PC-3 (cell line): ENCODE measurements around the gene DPEP1.

Source experiments
- EZH2 ChIP-seq: fragments of 300-600 bp; sonication (generic); IDR thresholded peaks from one replicate; pipeline ENCODE4 v1.6.1; 2017; ENCODE audit warnings: antibody characterized with exemption, mild to moderate bottlenecking, low read length; ENCODE audit not compliant: unreplicated experiment
- EZH2phosphoT487 ChIP-seq: fragments of 300-600 bp; sonication (generic); IDR thresholded peaks from 2 replicates; pipeline ENCODE4 v1.6.1; 2018; ENCODE audit warnings: mild to moderate bottlenecking, antibody characterized with exemption, low read length, borderline replicate concordance
- TF ChIP-seq, protein P1 (sequence below): fragments of 300-600 bp; sonication (generic); conservative IDR thresholded peaks from 2 replicates; pipeline ENCODE4 v1.5.1; 2017; ENCODE audit warnings: antibody characterized with exemption, low read depth, mild to moderate bottlenecking, low read length

DNA sequence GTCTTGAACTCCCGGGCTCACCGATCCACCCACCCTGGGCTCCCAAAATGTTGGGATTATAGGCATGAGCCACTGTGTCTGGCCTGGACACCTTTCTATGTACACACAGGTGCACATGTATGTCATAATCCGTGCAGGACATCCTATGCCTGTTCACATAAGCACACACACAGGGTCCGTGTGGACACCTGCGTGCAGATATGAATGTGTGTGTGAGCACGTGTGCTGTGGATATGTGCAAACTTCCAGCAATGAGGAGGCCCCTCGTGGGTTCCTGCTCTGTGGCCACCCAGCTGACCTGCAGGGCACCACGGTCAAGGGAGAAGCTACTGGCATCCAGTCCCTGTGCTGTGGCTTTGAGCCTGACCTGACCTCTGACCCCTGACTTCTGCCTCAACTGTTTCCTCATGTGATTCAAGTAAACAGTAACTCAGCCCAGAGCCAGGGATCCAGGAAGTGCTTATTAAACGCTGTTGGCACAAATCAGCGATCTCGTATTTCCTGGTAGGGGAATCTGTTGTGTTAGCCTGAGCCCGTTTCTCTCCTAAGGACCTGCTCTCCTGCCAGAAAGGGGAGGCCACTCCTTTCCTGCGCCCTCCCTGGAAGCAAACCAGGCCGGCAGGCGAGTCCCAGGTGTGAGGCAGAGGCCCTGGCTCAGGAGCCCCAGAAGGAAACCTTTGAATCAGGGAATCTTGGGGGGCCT is 31.4 kb upstream of the DPEP1 start:
- TF ChIP-seq, protein P1, sequence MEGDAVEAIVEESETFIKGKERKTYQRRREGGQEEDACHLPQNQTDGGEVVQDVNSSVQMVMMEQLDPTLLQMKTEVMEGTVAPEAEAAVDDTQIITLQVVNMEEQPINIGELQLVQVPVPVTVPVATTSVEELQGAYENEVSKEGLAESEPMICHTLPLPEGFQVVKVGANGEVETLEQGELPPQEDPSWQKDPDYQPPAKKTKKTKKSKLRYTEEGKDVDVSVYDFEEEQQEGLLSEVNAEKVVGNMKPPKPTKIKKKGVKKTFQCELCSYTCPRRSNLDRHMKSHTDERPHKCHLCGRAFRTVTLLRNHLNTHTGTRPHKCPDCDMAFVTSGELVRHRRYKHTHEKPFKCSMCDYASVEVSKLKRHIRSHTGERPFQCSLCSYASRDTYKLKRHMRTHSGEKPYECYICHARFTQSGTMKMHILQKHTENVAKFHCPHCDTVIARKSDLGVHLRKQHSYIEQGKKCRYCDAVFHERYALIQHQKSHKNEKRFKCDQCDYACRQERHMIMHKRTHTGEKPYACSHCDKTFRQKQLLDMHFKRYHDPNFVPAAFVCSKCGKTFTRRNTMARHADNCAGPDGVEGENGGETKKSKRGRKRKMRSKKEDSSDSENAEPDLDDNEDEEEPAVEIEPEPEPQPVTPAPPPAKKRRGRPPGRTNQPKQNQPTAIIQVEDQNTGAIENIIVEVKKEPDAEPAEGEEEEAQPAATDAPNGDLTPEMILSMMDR: no peak
- no peak for TF ChIP-seq EZH2
- TF ChIP-seq EZH2phosphoT487: no peak
